H9 (cell line): ENCODE measurements around the gene GAS1. TPM values are rescaled to one million over a fixed set of nuclear protein-coding genes. Genes with fewer than 3 reads are reported as not detected.
A peak's percentile ranks its signal among the peaks of the same experiment; 100 is the strongest.

Experiments used
- DNase-seq: peaks from one replicate; pipeline ENCODE4 v3.0.0-alpha.2; 2017
- H2AFZ ChIP-seq: one replicate; pipeline ENCODE4 v1.6.1; 2013; ENCODE audit warnings: mild to moderate bottlenecking, low read length, control low read depth, moderate library complexity
- H2AK5ac ChIP-seq: 2 replicates; pipeline ENCODE4 v1.6.1; 2013; ENCODE audit warnings: low read length, control low read depth, mixed read lengths; ENCODE audit not compliant: insufficient read length
- H2BK120ac ChIP-seq: one replicate; pipeline ENCODE4 v1.6.1; 2013; ENCODE audit warnings: low read depth, mild to moderate bottlenecking, low read length, control low read depth, inconsistent platforms; ENCODE audit not compliant: poor library complexity, severe bottlenecking
- H2BK12ac ChIP-seq: 2 replicates; pipeline ENCODE4 v1.6.1; 2013; ENCODE audit warnings: low read length, control low read depth, mixed read lengths, low read depth; ENCODE audit not compliant: insufficient read length
- H2BK15ac ChIP-seq: 2 replicates; pipeline ENCODE4 v1.6.1; 2013; ENCODE audit warnings: low read depth, low read length, control low read depth
- H2BK20ac ChIP-seq: one replicate; pipeline ENCODE4 v1.6.1; 2013; ENCODE audit warnings: low read depth, mild to moderate bottlenecking, low read length, control low read depth, inconsistent platforms; ENCODE audit not compliant: poor library complexity, severe bottlenecking
- H2BK5ac ChIP-seq: 2 replicates; pipeline ENCODE4 v1.6.1; 2013; ENCODE audit warnings: low read length, control low read depth, mixed read lengths; ENCODE audit not compliant: insufficient read length
- H3K14ac ChIP-seq: 2 replicates; pipeline ENCODE4 v1.6.1; 2013; ENCODE audit warnings: low read length, control low read depth; ENCODE audit not compliant: insufficient read depth
- H3K18ac ChIP-seq: 2 replicates; pipeline ENCODE4 v1.6.1; 2013; ENCODE audit warnings: low read depth, mild to moderate bottlenecking, mixed read lengths, low read length, control low read depth; ENCODE audit not compliant: insufficient read length
- H3K23ac ChIP-seq: 2 replicates; pipeline ENCODE4 v1.6.1; 2013; ENCODE audit warnings: low read length, control low read depth, mixed read lengths, low read depth; ENCODE audit not compliant: insufficient read length
- H3K23me2 ChIP-seq: 2 replicates; pipeline ENCODE4 v1.6.1; 2013; ENCODE audit warnings: low read depth, mild to moderate bottlenecking, mixed read lengths, low read length, control low read depth; ENCODE audit not compliant: insufficient read length, poor library complexity, severe bottlenecking
- H3K27ac ChIP-seq: 2 replicates; pipeline ENCODE4 v1.5.1; 2013; ENCODE audit warnings: low read length, control low read depth, mixed read lengths, low read depth; ENCODE audit not compliant: insufficient read length
- H3K27me3 ChIP-seq: 2 replicates; pipeline ENCODE4 v1.6.1; 2013; ENCODE audit warnings: low read length, control low read depth, inconsistent platforms; ENCODE audit not compliant: insufficient read depth
- H3K4ac ChIP-seq: 2 replicates; pipeline ENCODE4 v1.6.1; 2013; ENCODE audit warnings: low read depth, mild to moderate bottlenecking, control low read depth, inconsistent platforms, low read length, moderate library complexity
- H3K4me1 ChIP-seq: 2 replicates; pipeline ENCODE4 v1.6.1; 2013; ENCODE audit warnings: low read length, control low read depth, inconsistent platforms; ENCODE audit not compliant: insufficient read depth
- H3K4me2 ChIP-seq: 2 replicates; pipeline ENCODE4 v1.6.1; 2013; ENCODE audit warnings: low read length, control low read depth, mixed read lengths; ENCODE audit not compliant: insufficient read length, insufficient read depth
- H3K56ac ChIP-seq: 2 replicates; pipeline ENCODE4 v1.6.1; 2013; ENCODE audit warnings: low read depth, mild to moderate bottlenecking, mixed read lengths, low read length, control low read depth; ENCODE audit not compliant: insufficient read length
- H3K79me1 ChIP-seq: 2 replicates; pipeline ENCODE4 v1.6.1; 2013; ENCODE audit warnings: low read depth, mild to moderate bottlenecking, moderate library complexity, low read length, control low read depth, inconsistent platforms; ENCODE audit not compliant: insufficient read depth, poor library complexity, severe bottlenecking
- H3K79me2 ChIP-seq: 2 replicates; pipeline ENCODE4 v1.6.1; 2013; ENCODE audit warnings: low read length, control low read depth, inconsistent platforms; ENCODE audit not compliant: insufficient read depth
- H3K9ac ChIP-seq: 2 replicates; pipeline ENCODE4 v1.6.1; 2013; ENCODE audit warnings: low read length, control low read depth, mixed read lengths; ENCODE audit not compliant: insufficient read length; ENCODE audit errors: extremely low read depth
- H3K9me3 ChIP-seq: one replicate; pipeline ENCODE4 v1.6.1; 2013; ENCODE audit warnings: low read depth, low read length, inconsistent platforms; ENCODE audit not compliant: control insufficient read depth
- H3T11ph ChIP-seq: one replicate; pipeline ENCODE4 v1.6.1; 2013; ENCODE audit warnings: mild to moderate bottlenecking, low read length, control low read depth, inconsistent platforms
- H4K20me1 ChIP-seq: one replicate; pipeline ENCODE4 v1.6.1; 2013; ENCODE audit not compliant: control insufficient read depth, insufficient read length, insufficient read depth
- H4K5ac ChIP-seq: 2 replicates; pipeline ENCODE4 v1.6.1; 2013; ENCODE audit warnings: low read depth, mild to moderate bottlenecking, mixed read lengths, low read length, control low read depth; ENCODE audit not compliant: insufficient read length
- H4K8ac ChIP-seq: replicated peaks from 2 replicates; pipeline ENCODE4 v1.6.1; 2013; ENCODE audit warnings: low read length, control low read depth, mixed read lengths, low read depth; ENCODE audit not compliant: insufficient read length
- H4K91ac ChIP-seq: 2 replicates; pipeline ENCODE4 v1.6.1; 2013; ENCODE audit warnings: low read depth, mild to moderate bottlenecking, moderate library complexity, mixed read lengths, low read length, control low read depth; ENCODE audit not compliant: insufficient read length
- H3K27ac Mint-ChIP-seq, 3 experiments: 2 replicates in 2 of 3; 3 replicates in 1 of 3; pipeline ENCODE4 v1.8.0; 2020 to 2021; ENCODE audit warnings: mixed read lengths in 3 of 3, mild to moderate bottlenecking in 1 of 3, moderate library complexity in 1 of 3
- H3K27me3 Mint-ChIP-seq: 2 replicates; pipeline ENCODE4 v1.8.0; 2021; ENCODE audit warnings: low read depth, mild to moderate bottlenecking, moderate library complexity, mixed read lengths
- H3K36me3 Mint-ChIP-seq, 3 experiments: 2 replicates in 2 of 3; 3 replicates in 1 of 3; pipeline ENCODE4 v1.8.0; 2020 to 2021; ENCODE audit warnings: low read depth in 3 of 3, mixed read lengths in 3 of 3; ENCODE audit not compliant: insufficient read depth in 1 of 3
- H3K4me1 Mint-ChIP-seq, 2 experiments: 2 replicates each; pipeline ENCODE4 v1.8.0; 2020; ENCODE audit warnings: mixed read lengths in 2 of 2
- H3K4me3 Mint-ChIP-seq, 2 experiments: 2 replicates in 1 of 2; 3 replicates in 1 of 2; pipeline ENCODE4 v1.8.0; 2020 to 2021; ENCODE audit warnings: mild to moderate bottlenecking in 2 of 2, mixed read lengths in 2 of 2, moderate library complexity in 1 of 2
- H3K9me3 Mint-ChIP-seq, 2 experiments: 2 replicates in 1 of 2; 3 replicates in 1 of 2; pipeline ENCODE4 v1.8.0; 2020; ENCODE audit warnings: mild to moderate bottlenecking in 2 of 2, mixed read lengths in 2 of 2, moderate library complexity in 1 of 2
- WGBS: extraction: QIAGEN DNeasy Blood & Tissue Kit; methylation state at CpG from one replicate; pipeline ENCODE4 v1.1.7; 2013; ENCODE audit warnings: missing lambda C conversion rate, low lambda C conversion rate, mixed read lengths; ENCODE audit not compliant: insufficient read length; ENCODE audit errors: extremely low coverage; 5-methylcytosine and 5-hydroxymethylcytosine counted together
- total RNA-seq: library from RNA; stranded (reverse); gene quantifications from 2 replicates; pipeline ENCODE4 v1.2.1, GENCODE V29; 2021
- TF ChIP-seq, protein P1 (sequence below): fragments of 200-600 bp; sonication (generic); conservative IDR thresholded peaks from 3 replicates; pipeline ENCODE4 v1.8.0; 2021; ENCODE audit warnings: antibody characterized with exemption, mild to moderate bottlenecking

GAS1 gene
- total RNA-seq, 1 experiment from 2014 or later = 2.3 TPM

DNA sequence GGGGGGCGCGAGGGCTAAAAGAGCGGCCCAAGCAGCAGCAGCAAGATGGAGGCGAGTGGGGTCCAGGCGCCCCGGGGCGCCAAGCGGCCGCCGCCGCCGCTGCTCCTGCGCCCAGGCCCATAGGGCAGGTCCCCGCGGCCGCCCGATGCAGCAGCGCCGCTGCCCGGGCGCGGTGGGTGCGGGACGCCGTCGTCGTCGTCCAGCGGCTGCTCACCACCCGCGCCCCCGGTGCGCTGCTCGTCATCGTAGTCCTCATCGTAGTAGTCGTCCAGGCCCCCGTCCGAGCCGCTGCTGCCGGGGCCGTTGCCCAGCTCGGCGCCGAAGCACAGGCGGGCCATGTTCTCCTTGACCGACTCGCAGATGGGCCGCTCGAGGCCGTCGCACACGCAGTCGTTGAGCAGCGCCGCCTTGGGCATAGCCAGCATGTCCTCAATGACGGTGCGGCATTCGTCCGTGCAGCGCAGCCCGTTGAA is 1.5 kb downstream of the GAS1 start:
- WGBS = no CpG with 5 or more reads among the region's 62 CpGs
- TF ChIP-seq, protein P1, sequence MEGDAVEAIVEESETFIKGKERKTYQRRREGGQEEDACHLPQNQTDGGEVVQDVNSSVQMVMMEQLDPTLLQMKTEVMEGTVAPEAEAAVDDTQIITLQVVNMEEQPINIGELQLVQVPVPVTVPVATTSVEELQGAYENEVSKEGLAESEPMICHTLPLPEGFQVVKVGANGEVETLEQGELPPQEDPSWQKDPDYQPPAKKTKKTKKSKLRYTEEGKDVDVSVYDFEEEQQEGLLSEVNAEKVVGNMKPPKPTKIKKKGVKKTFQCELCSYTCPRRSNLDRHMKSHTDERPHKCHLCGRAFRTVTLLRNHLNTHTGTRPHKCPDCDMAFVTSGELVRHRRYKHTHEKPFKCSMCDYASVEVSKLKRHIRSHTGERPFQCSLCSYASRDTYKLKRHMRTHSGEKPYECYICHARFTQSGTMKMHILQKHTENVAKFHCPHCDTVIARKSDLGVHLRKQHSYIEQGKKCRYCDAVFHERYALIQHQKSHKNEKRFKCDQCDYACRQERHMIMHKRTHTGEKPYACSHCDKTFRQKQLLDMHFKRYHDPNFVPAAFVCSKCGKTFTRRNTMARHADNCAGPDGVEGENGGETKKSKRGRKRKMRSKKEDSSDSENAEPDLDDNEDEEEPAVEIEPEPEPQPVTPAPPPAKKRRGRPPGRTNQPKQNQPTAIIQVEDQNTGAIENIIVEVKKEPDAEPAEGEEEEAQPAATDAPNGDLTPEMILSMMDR = no peak
- Histone ChIP-seq H4K91ac (no peak overlapping the region), H3K4ac (no peak overlapping the region), H2BK20ac (no peak overlapping the region), H3K23me2 (peaks cover 27% of the 10 kb centered on the region), H2BK5ac (no peak overlapping the region), H4K5ac (no peak overlapping the region), H2AK5ac (no peak overlapping the region), H3K27ac (no peak overlapping the region), H3K23ac (no peak overlapping the region), H2BK12ac (no peak overlapping the region), H3K9ac (no peak overlapping the region), H3K4me1 (peaks cover 9% of the 10 kb centered on the region; the same call in 1 of the 2 replicates), H2AFZ (no peak overlapping the region), H3K9me3 (no peaks in the 10 kb centered on the region), H3K79me2 (no peaks in the 10 kb centered on the region), H3T11ph (no peak overlapping the region), H3K56ac (no peak overlapping the region), H2BK120ac (no peak overlapping the region), H3K18ac (no peak overlapping the region), H4K20me1 (no peaks in the 10 kb centered on the region), H3K79me1 (no peaks in the 10 kb centered on the region), H4K8ac (no peak overlapping the region), H2BK15ac (no peak overlapping the region; the same call in 1 of the 2 replicates), H3K4me2 (peak overlapping the region; percentile 69), H3K14ac (peak overlapping the region; percentile 17), H3K27me3 (peaks cover 33% of the 10 kb centered on the region; the same call in 1 of the 2 replicates)
- H3K9me3 Mint-ChIP-seq = peaks cover 2 to 9% of the 10 kb centered on the region in 2 experiments
- H3K4me1 Mint-ChIP-seq = peaks cover 58 to 60% of the 10 kb centered on the region in 2 experiments
- peak; percentile 45 for DNase-seq
- peaks cover 0 to 8% (median 8%) of the 10 kb centered on the region in 3 experiments; a peak in 5 of 7 replicates for H3K36me3 Mint-ChIP-seq
- no peak overlapping the region for H3K27ac Mint-ChIP-seq
- peaks cover 73% of the 10 kb centered on the region for H3K27me3 Mint-ChIP-seq
- H3K4me3 Mint-ChIP-seq = peak overlapping the region; percentile 69 to 90
